ENCODE measurements around the gene GPR17. TPM values are rescaled to one million over a fixed set of nuclear protein-coding genes. Genes with fewer than 3 reads are reported as not detected.

The GPR17 gene
- total RNA-seq, 1 experiment from 2014 or later, result not detected

DNA sequence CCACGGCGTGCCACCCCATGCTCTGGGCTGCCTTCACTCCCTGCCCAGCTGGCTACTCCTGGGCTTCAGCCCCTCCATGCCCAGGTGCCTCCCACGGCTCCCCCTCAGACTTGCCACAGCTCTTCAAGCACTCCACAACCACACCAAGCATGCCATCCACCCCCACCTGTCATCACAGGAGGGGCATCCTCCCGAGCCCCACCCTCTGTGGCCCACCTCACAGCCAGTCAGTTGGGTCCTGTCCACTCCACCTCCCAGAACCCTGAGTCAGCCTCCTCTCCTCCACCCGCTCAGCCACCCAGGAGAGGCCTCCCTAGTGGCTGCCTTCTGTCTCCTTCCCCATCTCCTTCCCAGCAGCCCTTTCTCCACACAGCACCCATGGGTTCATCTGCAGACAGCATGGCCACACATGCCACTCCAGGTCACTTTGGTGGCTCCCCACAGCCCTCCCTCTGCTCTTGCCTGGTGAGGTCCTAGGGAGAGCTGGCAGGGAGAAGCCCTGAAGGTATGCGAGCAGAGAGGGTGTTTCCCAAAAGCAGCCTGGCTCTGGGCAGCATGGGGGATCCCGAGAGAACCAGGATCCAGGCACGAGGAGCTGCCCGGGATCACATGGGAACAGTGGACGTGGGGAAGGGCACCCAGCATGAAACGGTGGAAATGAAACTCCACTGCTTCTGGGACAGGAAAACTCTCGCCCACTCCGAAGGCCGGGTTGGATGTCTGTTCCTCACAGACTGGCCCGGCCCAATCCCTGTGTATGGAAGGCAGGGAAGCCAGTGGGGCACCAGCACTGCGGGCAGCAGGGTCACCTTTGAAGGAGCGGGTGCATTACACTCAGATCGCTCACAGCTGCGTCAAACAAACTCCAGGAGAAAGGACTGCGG lies 26.6 kb downstream of the GPR17 start:
- in situ Hi-C loops (cut with HindIII; ENCODE audit: low pct_unique_long_range_greater_than_20kb, low sequenced_read_pairs), result no loop called here
- no peak for DNase-seq (ENCODE audit: low read depth, low spot score)

DNA sequence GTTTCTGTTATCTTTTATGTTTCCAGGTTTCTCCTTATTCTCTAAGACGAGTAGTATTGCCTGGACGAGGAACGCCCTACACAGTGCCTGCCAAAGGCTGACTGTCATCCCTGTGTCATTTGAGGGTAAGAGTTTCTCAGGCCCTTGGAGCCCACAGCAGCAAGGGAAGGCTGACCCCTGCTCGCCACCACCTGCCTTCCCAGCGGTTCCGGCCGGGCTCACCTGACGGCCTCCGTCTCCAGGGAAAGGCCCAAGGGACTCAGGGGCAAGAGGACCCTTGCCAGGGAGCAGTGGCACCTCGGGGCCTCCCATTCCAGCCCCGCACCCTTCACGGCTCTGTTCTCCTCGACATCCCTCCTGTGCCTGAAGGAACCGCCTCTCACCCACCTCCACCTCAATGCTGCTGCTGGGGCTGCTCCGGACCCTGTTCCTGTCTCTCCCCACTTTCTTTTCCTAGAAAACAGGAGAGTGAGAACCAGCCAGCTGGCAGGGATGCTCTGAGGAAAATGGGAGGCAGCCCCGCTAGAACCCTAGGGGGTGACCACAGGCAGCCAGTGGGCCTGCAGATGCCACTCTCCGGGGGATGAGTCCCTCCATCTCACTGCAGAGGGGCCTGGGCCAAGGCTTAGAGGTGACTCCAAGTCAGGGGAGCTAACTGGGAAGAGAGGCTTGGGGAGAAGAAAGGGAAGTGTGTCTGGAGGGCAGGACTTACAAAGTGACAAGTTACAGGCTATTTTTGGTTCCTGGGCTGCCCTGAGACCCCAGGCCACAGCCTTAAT lies 27.5 kb downstream of the GPR17 start:
- no peak for DNase-seq (ENCODE audit: low read depth, low spot score)
- in situ Hi-C loops (cut with HindIII; ENCODE audit: low pct_unique_long_range_greater_than_20kb, low sequenced_read_pairs), result no loop called here

DNA sequence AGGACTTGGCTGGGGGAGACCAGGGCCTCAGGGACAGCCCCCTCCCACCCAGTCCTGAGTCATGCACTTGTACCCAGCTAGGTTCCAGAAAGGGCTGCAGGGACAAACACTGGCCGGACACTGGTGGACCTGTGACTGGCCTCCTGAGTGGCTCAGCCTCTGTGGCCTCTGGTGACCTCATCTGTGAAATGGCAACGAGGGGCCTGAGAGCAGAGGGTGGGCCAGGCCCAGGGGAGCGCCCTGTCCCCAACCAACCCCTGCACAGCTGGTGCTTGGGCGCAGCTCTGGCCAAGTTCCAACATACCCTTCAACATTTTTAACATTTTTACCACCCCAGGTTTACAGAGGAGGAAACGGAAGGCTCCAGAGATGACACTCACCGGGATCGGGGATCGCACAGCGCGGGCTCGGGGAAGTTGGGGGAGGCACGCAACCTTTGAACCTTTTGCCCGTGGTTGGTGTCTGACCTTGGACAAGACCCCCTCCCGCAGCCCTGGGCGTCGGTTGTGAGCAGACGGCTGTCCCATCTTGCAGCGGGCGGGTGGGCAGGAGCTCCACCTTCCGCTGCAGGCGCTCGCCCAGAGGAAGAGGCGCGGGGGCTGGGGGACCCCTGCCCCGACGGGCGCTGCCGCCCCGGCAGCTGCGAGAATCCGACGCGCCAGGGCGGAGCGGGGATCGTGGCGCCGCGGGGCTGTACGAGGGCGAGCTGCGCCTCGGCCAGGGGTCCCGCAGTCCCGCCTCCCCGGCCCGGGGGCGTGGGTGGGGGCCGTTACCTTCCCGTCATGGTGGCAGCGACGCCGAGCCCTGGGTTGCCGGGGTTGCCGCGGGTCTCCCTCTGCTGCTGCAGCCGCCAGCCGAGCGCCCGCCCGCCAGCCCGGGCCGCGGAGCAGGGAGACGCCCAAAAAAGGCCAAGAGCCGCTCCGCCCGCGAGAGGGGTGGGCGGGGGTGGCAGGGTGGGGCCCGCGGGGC lies 28.6 kb downstream of the GPR17 start:
- DNase-seq (ENCODE audit: low read depth, low spot score), result no peak
- in situ Hi-C loops (cut with HindIII; ENCODE audit: low pct_unique_long_range_greater_than_20kb, low sequenced_read_pairs), result no loop called here

DNA sequence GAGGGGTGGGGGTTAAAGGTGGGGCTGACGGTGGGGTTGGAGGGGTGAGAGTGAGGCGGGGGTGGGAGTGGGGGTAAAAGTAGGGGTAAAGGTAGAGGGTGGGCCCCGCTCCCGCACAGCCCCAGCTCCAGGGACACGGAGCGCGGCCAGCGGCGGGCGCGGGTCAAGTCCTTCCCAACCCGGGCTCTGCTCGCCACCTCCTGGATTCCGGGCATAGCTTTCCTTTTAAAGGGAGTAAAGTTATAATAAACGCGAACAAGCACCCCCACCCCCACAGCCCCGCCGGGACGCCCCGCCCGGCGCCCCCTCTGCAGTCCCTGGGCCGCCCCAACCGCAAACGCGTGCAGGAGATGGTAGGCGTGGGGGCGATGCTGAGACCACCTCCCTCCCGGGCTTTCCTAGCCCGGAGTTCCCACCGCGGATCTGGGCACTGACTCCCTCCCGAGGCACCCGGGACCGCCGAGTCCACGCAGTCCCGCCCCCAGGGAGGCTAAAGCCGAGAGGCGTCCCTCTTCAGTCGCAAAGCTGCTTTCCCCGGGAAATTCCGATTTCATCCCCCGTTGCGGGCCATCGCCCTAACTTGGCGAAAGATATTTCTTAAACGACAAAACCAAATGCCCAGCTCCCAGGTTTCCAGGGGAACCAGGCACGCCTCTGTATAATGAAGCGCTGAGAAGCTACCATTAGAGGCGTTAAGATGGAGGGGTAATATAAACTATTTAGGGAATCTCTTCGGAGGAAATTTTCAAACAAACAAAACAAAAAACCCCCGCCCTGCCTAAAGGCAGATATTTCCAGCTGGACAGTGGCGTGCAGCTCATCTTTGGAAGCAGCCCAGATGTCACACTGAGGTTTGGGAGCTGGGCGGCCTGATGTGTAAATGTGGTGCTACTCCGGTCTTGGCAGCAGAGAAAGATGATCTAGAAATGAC lies 29.6 kb downstream of the GPR17 start, which contains the start of gene LIMS2:
Gene LIMS2, minus strand, starts transcription at position 200 of the 931 bp plus-strand sequence. CDS start 506 bp downstream, outside the sequence.
- in situ Hi-C loops (cut with HindIII; ENCODE audit: low pct_unique_long_range_greater_than_20kb, low sequenced_read_pairs), result no loop called here
- no peak for DNase-seq (ENCODE audit: low read depth, low spot score)

DNA sequence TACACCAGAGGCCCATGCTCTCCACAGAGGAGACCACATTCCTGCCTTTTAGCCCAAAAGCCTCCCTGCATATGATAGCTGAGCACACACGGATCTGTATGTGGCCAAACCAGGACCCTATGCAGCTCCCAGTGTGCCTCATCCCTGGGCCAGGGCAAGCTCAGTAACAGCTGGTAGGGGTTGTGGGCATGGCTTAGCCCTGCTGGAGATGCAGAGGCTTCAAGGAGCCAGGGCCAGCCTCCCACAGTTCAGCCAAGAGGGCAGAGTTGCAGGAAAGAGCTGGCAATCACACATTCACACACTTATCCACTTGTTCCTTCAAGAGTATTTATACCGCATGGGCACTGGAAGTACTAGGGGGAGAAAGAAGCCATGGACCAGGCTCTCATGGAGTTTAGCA lies 31.0 kb downstream of the GPR17 start:
- in situ Hi-C loops (cut with HindIII; ENCODE audit: low pct_unique_long_range_greater_than_20kb, low sequenced_read_pairs), result no loop called here
- DNase-seq (ENCODE audit: low read depth, low spot score), result no peak

DNA sequence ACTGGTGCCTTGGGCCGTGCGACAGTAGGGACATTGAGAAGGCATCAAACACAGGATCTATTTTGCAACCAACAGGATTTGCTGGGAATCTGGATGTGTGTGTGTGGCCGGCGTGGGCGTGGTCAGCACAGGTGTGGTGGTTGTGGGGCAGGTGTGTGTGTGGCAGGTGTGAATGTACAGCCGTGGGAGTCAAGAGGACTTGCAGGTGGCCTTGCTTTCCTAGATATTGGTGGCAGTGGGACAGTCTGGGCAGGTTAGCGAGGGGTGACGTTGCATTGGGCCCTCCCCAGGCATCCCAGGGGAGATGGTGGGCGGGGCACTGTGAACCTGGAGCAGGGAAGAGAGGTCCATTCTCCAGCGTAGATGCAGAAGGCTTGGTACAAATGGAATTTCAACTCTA lies 32.6 kb downstream of the GPR17 start:
- no peak for DNase-seq (ENCODE audit: low read depth, low spot score)
- in situ Hi-C loops (cut with HindIII; ENCODE audit: low pct_unique_long_range_greater_than_20kb, low sequenced_read_pairs), result no loop called here

DNA sequence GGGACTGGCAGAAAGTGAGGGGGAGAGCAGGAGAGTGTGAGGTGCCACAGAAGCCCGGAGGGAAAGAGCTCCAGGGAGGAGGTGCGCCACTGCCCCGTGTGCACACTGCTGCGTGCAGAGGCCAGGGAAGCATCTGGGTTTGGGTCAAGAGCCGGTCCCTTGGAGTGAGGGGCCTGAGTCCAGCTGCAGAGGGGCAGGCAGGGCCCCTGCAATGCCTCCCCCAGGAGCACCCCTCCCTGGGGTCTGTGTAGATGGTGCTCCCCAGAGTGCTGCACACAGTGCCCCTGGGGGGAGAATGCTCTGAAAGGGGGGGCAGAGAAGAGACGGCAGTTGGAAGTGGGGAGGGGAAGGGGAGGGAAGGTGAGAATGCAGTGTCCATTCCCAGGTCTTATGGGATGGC lies 33.0 kb downstream of the GPR17 start:
- DNase-seq (ENCODE audit: low read depth, low spot score), result no peak
- in situ Hi-C loops (cut with HindIII; ENCODE audit: low pct_unique_long_range_greater_than_20kb, low sequenced_read_pairs), result no loop called here

DNA sequence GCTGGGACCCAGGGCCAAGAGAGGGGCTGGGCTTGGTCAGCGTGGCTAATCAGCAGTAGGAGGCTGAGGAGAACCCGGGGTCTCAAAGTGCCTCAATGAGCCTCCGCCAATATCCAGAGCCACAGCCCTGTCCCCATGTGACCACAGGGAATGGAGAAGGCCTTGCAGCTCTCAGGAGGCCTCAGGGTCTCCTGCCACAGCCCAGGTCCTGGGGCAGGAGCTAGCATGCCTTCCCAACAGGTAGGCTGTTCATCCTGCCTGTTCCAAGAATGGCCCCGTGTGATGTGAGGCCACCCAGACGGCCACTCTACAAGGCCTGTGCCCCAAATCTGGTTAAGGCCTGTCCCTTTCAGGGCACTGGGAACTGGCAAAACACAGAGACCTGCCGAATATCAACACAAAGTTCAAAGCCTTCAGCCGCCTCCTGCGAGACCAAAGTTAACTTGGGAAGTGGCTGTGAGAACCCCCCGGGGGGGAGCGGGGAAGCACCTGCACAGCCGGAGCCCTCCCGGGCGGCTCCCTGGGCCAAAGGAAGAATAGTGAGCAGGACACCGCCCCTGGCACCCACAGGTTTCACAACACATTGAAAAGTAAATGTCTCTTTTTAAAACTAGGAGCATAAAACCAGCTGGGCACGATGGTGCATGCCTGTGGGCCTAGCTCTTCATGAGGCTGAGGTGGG lies 33.9 kb downstream of the GPR17 start:
- no peak for DNase-seq (ENCODE audit: low read depth, low spot score)
- in situ Hi-C loops (cut with HindIII; ENCODE audit: low pct_unique_long_range_greater_than_20kb, low sequenced_read_pairs), result no loop called here

DNA sequence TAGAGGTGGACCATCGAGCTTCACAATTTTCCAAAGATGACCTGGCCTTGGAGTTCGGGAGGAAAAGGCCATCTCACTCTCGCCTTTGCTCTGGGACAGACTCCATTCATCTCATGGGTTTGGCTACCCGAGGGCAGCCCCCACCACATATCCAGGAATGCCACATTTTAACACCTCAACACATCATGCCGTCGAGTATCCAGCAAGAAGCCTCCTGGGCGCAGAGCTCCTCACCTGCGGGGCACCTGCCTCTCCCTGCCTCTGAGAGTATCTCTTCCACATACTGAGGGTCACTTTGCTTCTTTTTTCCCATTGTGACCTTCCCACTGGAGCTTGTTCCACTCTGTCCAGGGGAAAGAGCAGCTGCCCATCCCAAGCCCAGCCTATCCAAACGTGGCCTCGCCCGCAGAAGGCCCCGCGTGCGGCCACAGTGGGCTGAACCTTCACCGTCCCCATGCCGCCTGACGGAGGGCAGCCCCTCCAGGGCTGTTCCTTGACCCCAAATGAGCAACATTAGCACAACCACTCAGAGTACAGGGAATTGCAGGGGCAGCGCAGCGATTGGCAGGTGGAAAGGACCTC lies 34.8 kb downstream of the GPR17 start:
- no peak for DNase-seq (ENCODE audit: low read depth, low spot score)
- in situ Hi-C loops (cut with HindIII; ENCODE audit: low pct_unique_long_range_greater_than_20kb, low sequenced_read_pairs), result no loop called here

DNA sequence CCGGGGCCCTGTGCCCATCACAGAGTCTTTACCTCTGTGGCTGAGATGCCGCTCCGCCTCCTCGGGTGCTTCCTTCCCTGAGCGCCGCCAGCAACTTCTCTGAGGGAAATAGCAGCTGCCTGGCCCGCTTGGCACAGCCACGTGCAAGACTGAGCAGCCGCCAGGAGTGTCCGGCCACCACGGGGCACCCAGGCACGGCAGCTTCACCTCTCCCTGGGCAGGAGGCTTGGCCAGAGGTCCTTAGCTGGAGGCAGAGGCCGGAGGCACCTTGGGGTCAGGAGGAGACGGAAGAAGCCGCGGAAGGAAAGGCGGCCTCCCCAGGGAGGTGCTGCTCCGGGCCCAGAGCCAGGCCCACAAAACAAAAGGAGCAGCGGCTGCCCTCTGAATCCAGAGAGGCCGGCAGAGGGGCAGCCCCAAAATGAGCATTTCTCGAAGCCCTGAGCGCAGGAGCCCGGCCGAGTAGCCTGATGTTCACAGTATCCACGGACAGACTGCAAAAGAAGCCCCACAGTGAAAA lies 35.4 kb downstream of the GPR17 start:
- in situ Hi-C loops (cut with HindIII; ENCODE audit: low pct_unique_long_range_greater_than_20kb, low sequenced_read_pairs), result no loop called here
- no peak for DNase-seq (ENCODE audit: low read depth, low spot score)

DNA sequence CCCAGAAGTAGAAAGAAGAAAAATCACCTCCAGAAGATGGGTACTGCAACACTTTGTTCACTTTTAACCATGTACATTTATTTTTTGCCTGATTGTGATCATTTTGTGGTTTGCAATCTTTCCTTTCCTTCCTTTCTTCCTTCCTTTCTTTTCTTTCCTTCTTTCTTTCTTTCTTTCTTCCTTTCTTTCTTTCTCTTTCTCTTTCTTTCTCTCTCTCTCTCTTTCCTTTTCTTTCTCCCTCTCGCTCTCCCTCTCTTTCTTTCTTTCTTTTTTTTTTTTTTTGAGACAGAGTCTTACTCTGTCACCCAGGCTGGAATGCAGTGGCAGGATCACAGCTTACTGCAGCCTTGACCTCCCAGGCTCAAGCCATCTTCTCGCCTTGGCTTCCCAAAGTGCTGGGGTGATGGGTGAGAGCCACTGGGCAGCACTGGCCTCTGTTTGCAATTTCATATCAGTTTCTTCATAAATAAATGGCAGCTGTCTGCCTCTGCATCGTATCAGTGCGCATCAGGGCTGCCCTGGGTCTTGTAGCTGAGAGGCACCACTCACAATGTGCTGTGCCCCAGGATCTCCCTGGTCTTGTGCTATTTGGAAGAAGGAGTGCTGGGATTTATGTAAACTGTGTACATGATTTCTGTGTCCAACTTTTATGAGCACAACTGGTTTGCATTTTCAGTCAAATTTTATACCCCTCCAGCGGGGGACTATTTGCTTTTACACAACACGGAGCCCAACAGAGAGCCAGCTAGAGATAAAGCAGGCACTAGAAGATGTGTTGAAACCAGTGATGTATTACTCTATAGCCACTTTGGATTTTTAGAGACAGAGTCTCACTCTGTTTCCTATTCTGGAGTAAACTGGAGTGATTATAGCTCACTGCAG lies 36.3 kb downstream of the GPR17 start:
- in situ Hi-C loops (cut with HindIII; ENCODE audit: low pct_unique_long_range_greater_than_20kb, low sequenced_read_pairs), result no loop called here
- DNase-seq (ENCODE audit: low read depth, low spot score), result no peak

DNA sequence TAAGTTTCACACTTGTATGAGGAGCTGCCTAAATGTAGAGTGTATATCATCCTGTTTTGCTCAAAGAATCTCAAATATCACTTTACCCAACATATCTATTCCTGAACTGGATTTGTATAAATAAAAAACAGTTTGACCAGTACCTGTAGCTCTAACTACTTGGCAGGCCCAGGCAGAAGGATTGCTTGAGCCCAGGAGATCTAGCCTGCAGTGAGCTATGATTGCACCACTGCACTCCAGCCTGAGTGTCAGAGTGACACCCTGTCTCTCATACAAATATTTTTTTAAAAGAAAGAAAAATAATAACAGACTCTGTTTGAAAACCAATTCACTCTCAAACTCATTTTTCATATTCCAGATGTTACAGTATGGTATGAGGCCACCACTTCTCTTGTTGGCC lies 37.1 kb downstream of the GPR17 start:
- in situ Hi-C loops (cut with HindIII; ENCODE audit: low pct_unique_long_range_greater_than_20kb, low sequenced_read_pairs), result no loop called here
- no peak for DNase-seq (ENCODE audit: low read depth, low spot score)

DNA sequence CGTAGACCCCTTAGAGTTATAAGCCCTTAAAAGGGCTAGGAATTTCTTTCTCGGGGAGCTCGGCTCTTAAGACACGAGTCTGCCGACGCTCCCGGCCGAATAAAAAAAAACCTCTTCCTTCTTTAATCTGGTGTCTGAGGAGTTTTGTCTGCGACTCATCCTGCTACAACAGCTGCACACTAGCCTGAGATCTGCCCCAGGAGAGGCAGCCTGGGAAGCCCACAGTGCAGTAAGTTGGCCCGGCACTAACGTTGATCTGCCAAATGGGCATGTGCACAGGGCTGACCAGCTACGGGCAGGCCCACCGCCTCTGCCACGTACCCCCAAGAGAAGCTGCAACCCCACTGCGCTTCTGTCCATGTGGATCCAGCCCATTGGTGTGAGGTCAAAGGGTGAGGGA lies 37.8 kb downstream of the GPR17 start:
- DNase-seq (ENCODE audit: low read depth, low spot score), result no peak
- in situ Hi-C loops (cut with HindIII; ENCODE audit: low pct_unique_long_range_greater_than_20kb, low sequenced_read_pairs), result no loop called here

DNA sequence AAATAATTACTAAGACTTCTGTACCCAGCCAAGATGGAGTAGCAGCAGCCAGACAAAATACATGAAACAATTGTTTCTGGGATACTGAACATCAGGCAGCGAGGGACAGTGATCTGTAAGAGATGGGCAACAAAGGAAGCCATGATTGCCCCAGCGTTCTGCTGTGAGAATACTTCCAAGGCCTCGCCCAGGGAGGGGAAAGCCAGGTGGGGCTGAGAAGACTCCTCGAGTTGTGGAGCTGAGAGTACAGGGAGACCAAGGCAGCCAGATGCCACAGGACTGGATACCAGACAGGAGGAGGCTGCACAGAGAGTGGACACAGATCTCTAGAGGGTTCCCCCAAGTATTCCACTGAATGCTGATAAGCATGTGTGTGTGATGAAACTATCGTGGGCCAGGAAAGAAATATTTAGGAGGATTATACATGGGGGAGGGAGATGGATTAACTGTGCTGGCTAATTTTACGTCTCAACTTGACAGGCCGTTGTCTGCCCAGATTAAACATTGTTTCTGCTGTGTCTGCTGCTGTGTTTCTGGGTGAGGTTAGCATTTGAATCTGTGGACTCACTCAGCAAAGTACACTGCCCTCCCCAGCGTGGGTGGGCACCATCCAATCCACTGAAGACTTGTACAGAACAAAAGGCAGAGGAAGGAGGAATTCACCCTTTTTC lies 39.6 kb downstream of the GPR17 start:
- in situ Hi-C loops (cut with HindIII; ENCODE audit: low pct_unique_long_range_greater_than_20kb, low sequenced_read_pairs), result no loop called here
- DNase-seq (ENCODE audit: low read depth, low spot score), result no peak
